ENCODE data around the gene S100A1. TPM values are rescaled to one million over a fixed set of nuclear protein-coding genes. Genes with fewer than 3 reads are reported as not detected.
"Not testable (repeated sequence)": the region's sequence is repeated elsewhere in the genome, so short reads cannot be mapped to it uniquely, and the experiment has no call there.

S100A1 gene
- total and polyA plus RNA-seq, 9 donors = 3.0 to 9.5 (median 6.0) TPM

GRCh38 chr1:153588033-153588432 is 40.2 kb upstream of the S100A1 start:
- not testable (repeated sequence) for H3K4me1 ChIP-seq (ENCODE audit: control insufficient read depth, insufficient read depth, low read length); H3K9me3 ChIP-seq (replicated peaks; ENCODE audit: control insufficient read depth, low read depth, low read length); H3K36me3 ChIP-seq (ENCODE audit: control insufficient read depth, insufficient read depth, low read length); DNase-seq; H3K27ac ChIP-seq (ENCODE audit: low read length); H3K4me3 ChIP-seq (ENCODE audit: low read length); H3K27me3 ChIP-seq (ENCODE audit: control insufficient read depth, insufficient read depth, low read length)
- 89% methylated on average over 7 of the region's 10 CpGs for WGBS (ENCODE audit: insufficient coverage)

GRCh38 chr1:153588482-153588881 is 39.8 kb upstream of the S100A1 start:
- no peak for DNase-seq
- H3K27me3 ChIP-seq (ENCODE audit: control insufficient read depth, insufficient read depth, low read length) = no peaks in the 10 kb centered on the region
- H3K36me3 ChIP-seq (ENCODE audit: control insufficient read depth, insufficient read depth, low read length) = no peaks in the 10 kb centered on the region
- no peaks in the 10 kb centered on the region for H3K9me3 ChIP-seq (replicated peaks; ENCODE audit: control insufficient read depth, low read depth, low read length)
- no CpG with 5 or more reads among the region's 2 CpGs for WGBS (ENCODE audit: insufficient coverage)
- no peak overlapping the region for H3K4me3 ChIP-seq (ENCODE audit: low read length)
- H3K4me1 ChIP-seq (ENCODE audit: control insufficient read depth, insufficient read depth, low read length) = no peaks in the 10 kb centered on the region
- H3K27ac ChIP-seq (ENCODE audit: low read length) = no peak overlapping the region

GRCh38 chr1:153592748-153593147 is 35.5 kb upstream of the S100A1 start:
- no peaks in the 10 kb centered on the region for H3K4me1 ChIP-seq (ENCODE audit: control insufficient read depth, insufficient read depth, low read length)
- no peaks in the 10 kb centered on the region for H3K27me3 ChIP-seq (ENCODE audit: control insufficient read depth, insufficient read depth, low read length)
- H3K9me3 ChIP-seq (replicated peaks; ENCODE audit: control insufficient read depth, low read depth, low read length) = no peaks in the 10 kb centered on the region
- H3K36me3 ChIP-seq (ENCODE audit: control insufficient read depth, insufficient read depth, low read length) = no peaks in the 10 kb centered on the region
- no peak overlapping the region for H3K27ac ChIP-seq (ENCODE audit: low read length)
- no CpG with 5 or more reads among the region's 4 CpGs for WGBS (ENCODE audit: insufficient coverage)
- DNase-seq = no peak
- no peak overlapping the region for H3K4me3 ChIP-seq (ENCODE audit: low read length)

- DNase-seq = no peak
- no peaks in the 10 kb centered on the region for H3K27me3 ChIP-seq (ENCODE audit: control insufficient read depth, insufficient read depth, low read length)
- 83% methylated on average over 4 of the region's 6 CpGs for WGBS (ENCODE audit: insufficient coverage)
Observed at GRCh38 chr1:153597206-153597605, 31.0 kb upstream of the S100A1 start.

GRCh38 chr1:153598309-153599172 is 29.7 kb upstream of the S100A1 start:
- Histone ChIP-seq H3K27me3 (ENCODE audit: control insufficient read depth, insufficient read depth, low read length) (no peaks in the 10 kb centered on the region), H3K27ac (ENCODE audit: low read length) (peak overlapping the region; percentile 65), H3K4me3 (ENCODE audit: low read length) (no peak overlapping the region), H3K4me1 (ENCODE audit: control insufficient read depth, insufficient read depth, low read length) (peaks cover 8% of the 10 kb centered on the region), H3K9me3 (replicated peaks; ENCODE audit: control insufficient read depth, low read depth, low read length) (no peaks in the 10 kb centered on the region), H3K36me3 (ENCODE audit: control insufficient read depth, insufficient read depth, low read length) (no peaks in the 10 kb centered on the region)
- WGBS (ENCODE audit: insufficient coverage) = 49% methylated on average over 4 of the region's 7 CpGs
- DNase-seq = peak; percentile 81

More at GRCh38 chr1:153597206-153597605, 31.0 kb upstream of the S100A1 start:
- Histone ChIP-seq H3K4me1 (ENCODE audit: control insufficient read depth, insufficient read depth, low read length) (peaks cover 8% of the 10 kb centered on the region), H3K4me3 (ENCODE audit: low read length) (no peak overlapping the region), H3K27ac (ENCODE audit: low read length) (no peak overlapping the region), H3K36me3 (ENCODE audit: control insufficient read depth, insufficient read depth, low read length) (no peaks in the 10 kb centered on the region), H3K9me3 (replicated peaks; ENCODE audit: control insufficient read depth, low read depth, low read length) (no peaks in the 10 kb centered on the region)

GRCh38 chr1:153599847-153600246 is 28.4 kb upstream of the S100A1 start:
- DNase-seq = no peak

GRCh38 chr1:153602749-153603148 is 25.5 kb upstream of the S100A1 start:
- no peak overlapping the region for H3K27ac ChIP-seq (ENCODE audit: low read length)
- no CpG with 5 or more reads among the region's 6 CpGs for WGBS (ENCODE audit: insufficient coverage)
- peaks cover 11% of the 10 kb centered on the region for H3K4me1 ChIP-seq (ENCODE audit: control insufficient read depth, insufficient read depth, low read length)
- peaks cover 13% of the 10 kb centered on the region for H3K36me3 ChIP-seq (ENCODE audit: control insufficient read depth, insufficient read depth, low read length)
- H3K27me3 ChIP-seq (ENCODE audit: control insufficient read depth, insufficient read depth, low read length) = no peaks in the 10 kb centered on the region
- no peak overlapping the region for H3K4me3 ChIP-seq (ENCODE audit: low read length)
- DNase-seq = no peak
- no peaks in the 10 kb centered on the region for H3K9me3 ChIP-seq (replicated peaks; ENCODE audit: control insufficient read depth, low read depth, low read length)

More at GRCh38 chr1:153599847-153600246, 28.4 kb upstream of the S100A1 start:
- Histone ChIP-seq H3K27ac (ENCODE audit: low read length) (no peak overlapping the region), H3K36me3 (ENCODE audit: control insufficient read depth, insufficient read depth, low read length) (no peaks in the 10 kb centered on the region), H3K4me1 (ENCODE audit: control insufficient read depth, insufficient read depth, low read length) (peaks cover 8% of the 10 kb centered on the region), H3K27me3 (ENCODE audit: control insufficient read depth, insufficient read depth, low read length) (no peaks in the 10 kb centered on the region), H3K9me3 (replicated peaks; ENCODE audit: control insufficient read depth, low read depth, low read length) (no peaks in the 10 kb centered on the region), H3K4me3 (ENCODE audit: low read length) (no peak overlapping the region)
- WGBS (ENCODE audit: insufficient coverage) = 100% methylated on average over 2 of the region's 7 CpGs

GRCh38 chr1:153606194-153606593 is 22.0 kb upstream of the S100A1 start:
- H3K36me3 ChIP-seq (ENCODE audit: control insufficient read depth, insufficient read depth, low read length) = peaks cover 15% of the 10 kb centered on the region
- H3K4me3 ChIP-seq (ENCODE audit: low read length) = no peak overlapping the region
- DNase-seq = no peak
- H3K4me1 ChIP-seq (ENCODE audit: control insufficient read depth, insufficient read depth, low read length) = peaks cover 33% of the 10 kb centered on the region
- no CpG with 5 or more reads among the region's 11 CpGs for WGBS (ENCODE audit: insufficient coverage)
- H3K27ac ChIP-seq (ENCODE audit: low read length) = no peak overlapping the region
- no peaks in the 10 kb centered on the region for H3K27me3 ChIP-seq (ENCODE audit: control insufficient read depth, insufficient read depth, low read length)
- no peaks in the 10 kb centered on the region for H3K9me3 ChIP-seq (replicated peaks; ENCODE audit: control insufficient read depth, low read depth, low read length)

GRCh38 chr1:153607381-153607780 is 20.9 kb upstream of the S100A1 start:
- WGBS (ENCODE audit: insufficient coverage) = 99% methylated on average over 8 of the region's 8 CpGs
- no peak overlapping the region for H3K4me3 ChIP-seq (ENCODE audit: low read length)
- H3K4me1 ChIP-seq (ENCODE audit: control insufficient read depth, insufficient read depth, low read length) = peaks cover 40% of the 10 kb centered on the region
- no peaks in the 10 kb centered on the region for H3K9me3 ChIP-seq (replicated peaks; ENCODE audit: control insufficient read depth, low read depth, low read length)
- H3K36me3 ChIP-seq (ENCODE audit: control insufficient read depth, insufficient read depth, low read length) = peaks cover 15% of the 10 kb centered on the region
- DNase-seq = no peak
- no peak overlapping the region for H3K27ac ChIP-seq (ENCODE audit: low read length)
- H3K27me3 ChIP-seq (ENCODE audit: control insufficient read depth, insufficient read depth, low read length) = no peaks in the 10 kb centered on the region

GRCh38 chr1:153608089-153608682 is 20.0 kb upstream of the S100A1 start:
- Histone ChIP-seq H3K9me3 (replicated peaks; ENCODE audit: control insufficient read depth, low read depth, low read length) (no peaks in the 10 kb centered on the region), H3K36me3 (ENCODE audit: control insufficient read depth, insufficient read depth, low read length) (peaks cover 15% of the 10 kb centered on the region), H3K4me3 (ENCODE audit: low read length) (peak overlapping the region; percentile 25), H3K4me1 (ENCODE audit: control insufficient read depth, insufficient read depth, low read length) (peaks cover 48% of the 10 kb centered on the region), H3K27me3 (ENCODE audit: control insufficient read depth, insufficient read depth, low read length) (no peaks in the 10 kb centered on the region), H3K27ac (ENCODE audit: low read length) (peak overlapping the region; percentile 88)
- WGBS (ENCODE audit: insufficient coverage) = no CpG with 5 or more reads among the region's 7 CpGs
- DNase-seq = no peak
